NCI-H1092 (cell line): ENCODE measurements around the gene PGGT1B.
"Not testable (repeated sequence)": the region's sequence is repeated elsewhere in the genome, so short reads cannot be mapped to it uniquely, and the experiment has no call there.

Experiments used
- DNase-seq: peaks from one replicate; lab custom pipeline; 2025; lab: John Stamatoyannopoulos, UW

Gene PGGT1B

DNA sequence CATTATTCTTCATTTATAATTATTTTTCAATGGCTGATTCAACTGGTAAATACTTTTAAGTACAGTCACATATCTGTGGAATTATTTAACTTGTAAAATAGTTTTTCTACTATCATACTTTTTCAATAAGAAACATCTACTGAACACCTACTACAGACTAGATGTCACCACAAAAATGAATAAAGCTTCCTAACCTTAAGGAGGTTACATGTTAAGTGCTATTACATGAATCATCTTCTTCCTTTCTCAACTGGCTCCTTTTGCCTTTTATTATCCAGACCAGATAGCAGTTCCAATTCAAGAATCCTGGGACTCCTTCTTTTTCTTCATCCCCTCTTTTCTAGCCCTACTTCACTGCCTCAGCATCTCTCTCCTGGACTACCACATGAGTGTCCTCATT lies 4.7 kb downstream of the PGGT1B start:
- no peak for DNase-seq

DNA sequence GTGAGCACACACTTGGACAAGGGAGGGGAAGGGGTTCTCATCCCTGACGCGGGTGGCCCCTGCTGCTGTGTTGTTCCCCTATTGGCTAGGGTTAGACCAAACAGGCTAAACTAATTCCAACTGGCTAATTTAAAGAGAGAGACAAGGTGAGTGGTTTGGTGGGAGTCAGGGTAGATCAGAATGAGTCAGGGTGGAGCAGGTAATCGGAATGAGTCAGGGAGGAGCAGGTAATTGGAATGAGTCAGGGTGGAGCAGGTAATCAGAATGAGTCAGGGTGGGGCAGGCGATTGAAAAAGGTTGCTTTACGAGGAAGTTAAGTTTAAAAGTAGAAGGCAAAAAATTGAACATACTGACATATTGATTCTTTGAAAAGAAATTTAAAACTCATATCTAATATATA lies 13.3 kb downstream of the PGGT1B start:
- not testable (repeated sequence) for DNase-seq

DNA sequence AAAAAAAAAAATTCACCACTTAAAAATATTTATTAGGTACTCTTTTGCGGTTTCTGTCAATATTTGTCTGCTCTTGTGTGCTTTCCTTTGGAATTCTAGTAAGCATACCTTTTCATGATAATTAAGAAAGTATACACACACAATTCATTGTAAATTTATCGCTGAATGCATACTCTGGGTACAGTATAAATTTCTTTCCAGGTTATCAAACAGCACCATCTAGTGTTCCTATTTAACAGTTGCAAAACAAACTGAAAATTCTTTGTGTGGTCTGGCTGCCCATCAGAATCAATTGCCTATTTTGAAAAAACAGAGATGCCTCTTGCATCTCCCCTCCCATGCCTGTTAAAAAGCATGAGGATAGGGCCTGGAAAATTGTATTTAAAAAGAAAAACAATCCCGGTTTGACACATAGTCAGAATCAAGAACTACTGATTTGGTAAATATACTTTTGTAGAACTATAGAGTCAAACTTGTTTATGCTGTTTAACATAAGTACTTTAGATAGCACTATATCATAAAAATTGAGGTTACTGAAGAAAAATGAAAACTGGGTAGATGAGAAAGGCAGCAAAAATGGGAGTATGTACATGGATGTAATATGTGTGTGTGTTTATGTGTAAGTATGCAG lies 16.2 kb downstream of the PGGT1B start:
- DNase-seq: peak; percentile 0

DNA sequence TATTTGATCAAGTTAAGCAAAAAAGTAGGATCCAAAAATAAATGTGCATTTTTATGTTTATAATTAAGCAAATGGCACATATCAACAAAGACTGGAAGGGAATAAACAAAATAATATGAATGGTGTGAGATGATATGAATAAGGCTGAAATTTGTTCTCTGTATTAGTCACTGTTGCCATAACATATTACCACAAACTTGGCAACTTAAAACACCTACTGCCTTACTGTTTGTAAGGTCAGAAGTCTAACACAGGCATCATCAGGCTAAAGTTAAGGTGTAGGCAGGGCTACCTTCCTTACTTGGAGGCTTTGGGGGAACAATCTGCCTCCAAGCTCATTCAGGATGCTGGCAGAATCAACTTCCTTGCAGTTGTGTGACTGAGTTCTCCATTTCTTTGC lies 19.3 kb downstream of the PGGT1B start:
- no peak for DNase-seq

DNA sequence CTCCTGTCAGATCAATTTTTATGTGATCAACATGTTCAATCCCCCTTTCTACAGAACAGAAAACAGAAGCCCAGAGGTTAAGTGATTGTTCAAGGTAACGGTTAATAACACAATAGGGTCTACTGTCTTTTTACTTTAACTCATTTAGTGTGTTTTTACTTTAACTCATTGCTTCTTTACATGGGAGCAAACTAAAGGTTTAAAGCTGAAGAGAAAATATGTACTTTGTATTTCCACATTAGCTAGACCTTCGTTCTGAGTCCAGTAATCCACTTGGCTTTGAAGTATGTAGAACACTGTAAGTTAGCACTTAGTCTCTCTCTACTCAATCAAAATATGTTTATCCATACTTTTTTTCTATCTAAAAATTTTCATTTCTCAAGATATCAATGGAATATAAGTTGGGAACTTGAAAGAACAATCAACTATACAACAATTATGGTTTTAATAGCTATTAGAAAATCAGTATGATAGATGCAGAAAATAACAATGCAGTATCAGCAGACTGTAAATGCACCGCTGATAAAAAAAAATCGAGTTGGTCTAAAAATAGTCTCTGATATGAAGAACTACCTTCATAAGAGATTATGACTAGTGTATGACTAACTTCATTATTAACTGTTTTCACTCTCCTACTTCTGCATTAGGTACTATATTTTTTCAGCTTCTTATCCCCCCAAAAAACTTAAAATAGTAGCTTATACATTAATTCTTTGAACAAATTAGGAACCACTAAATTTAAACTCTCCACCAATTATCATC lies 20.6 kb downstream of the PGGT1B start:
- no peak for DNase-seq

DNA sequence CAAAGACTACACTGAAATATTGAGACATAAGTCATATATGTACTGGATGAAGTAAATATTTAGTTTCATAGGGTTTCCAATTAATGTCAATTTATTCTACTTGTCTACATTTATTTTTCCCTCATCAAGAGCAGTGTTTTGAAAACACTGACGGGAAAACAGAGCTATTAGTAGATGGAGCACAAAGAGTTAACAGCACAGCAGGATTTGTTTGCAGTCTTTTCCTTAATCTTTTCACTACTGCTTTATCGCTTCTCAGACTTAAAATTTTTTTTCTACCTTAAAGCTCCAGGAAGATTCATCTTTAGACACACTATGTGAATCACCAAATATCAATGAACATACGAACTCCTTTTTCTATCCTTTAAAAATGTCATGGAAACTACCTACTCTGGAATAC lies 25.6 kb downstream of the PGGT1B start:
- DNase-seq: no peak

DNA sequence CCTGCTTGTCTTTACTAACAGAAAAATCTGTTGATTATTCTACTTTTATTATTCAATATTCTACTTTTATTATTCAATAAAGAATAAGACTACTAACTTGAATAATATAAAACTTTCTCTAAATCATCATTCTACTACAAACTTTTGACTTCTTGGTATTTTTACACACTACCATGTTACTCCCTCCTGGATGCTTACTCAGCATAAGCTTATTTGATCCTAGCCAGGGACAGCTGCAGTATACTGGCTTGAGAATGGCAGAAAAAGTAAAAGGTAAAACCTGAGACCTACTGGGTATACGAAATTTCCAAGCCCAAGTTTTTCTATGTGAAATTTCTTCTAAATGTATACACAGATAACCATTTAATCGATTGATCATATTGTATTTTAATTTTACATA lies 26.1 kb downstream of the PGGT1B start:
- no peak for DNase-seq

DNA sequence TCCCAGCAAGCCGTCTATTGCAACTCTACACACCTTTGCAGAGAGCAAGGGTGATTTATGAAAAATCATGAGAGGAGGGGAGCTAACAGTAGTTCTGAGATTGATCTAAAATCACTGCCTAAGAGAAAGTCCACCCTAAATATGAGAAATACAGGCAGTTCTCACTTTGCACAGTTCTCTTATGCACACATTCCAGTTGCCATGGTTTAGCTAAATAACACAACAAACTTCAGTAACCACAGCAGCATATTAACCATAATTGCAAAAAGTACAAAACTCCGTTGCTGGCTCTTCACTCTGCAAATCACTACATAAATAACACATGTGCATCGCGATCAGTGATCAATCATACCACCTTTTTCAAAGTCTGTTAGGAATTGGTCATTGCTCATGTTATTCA lies 31.1 kb downstream of the PGGT1B start:
- no peak for DNase-seq

DNA sequence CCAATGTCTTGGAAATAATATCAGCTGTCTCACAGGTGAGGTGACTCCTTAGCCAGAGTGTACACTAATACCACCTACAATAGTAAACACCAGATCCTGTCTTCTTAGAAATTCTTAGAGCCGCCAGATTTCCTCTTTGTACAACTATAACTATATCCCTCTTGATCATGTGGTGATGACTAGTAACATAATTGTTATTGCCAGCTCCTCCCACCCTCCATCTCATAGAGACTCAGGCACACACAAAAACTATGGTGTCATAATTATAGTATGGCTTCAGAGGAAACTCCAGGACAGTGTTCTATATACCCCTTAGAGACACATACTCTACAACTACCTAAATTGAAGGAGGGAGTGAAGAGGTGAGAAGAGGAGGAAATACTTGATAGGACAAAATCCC lies 33.1 kb downstream of the PGGT1B start:
- DNase-seq: no peak

DNA sequence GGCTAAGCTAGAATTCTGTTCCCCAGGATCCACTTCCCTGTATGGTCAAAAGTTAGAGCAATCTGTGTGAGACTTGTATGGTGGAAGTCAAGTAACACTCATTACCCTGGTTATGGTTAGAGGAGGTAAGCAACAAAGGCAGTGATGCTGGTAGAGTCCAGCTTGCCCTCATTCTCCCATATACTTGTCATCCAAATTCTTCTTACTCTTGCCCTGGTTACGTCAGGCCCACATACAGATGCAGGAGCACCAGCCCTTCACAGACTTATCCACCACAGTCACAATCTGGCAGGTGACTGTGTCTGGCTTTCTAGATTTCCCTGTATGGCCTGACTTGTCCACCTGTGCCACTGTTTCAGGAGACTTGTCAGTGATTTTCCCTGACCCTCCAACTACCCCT lies 35.4 kb downstream of the PGGT1B start:
- DNase-seq: no peak

DNA sequence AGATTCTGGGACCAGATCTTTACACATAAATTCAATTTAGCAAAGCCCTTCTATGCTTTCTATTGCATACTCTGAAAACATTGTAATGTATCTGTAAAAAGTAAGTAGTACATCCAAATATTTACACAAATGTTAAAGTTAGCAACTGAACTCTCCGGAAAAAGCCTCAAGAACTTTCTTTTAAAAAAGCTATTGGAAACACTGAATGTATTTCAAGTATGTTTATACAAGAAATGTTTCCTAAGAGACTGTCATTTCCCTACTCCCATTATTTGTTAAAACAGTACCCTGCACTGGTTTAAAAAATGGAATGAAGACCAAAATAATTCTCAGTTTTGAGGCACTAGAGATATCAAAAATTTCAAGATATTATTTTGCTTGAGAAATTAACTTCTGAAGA lies 48.1 kb downstream of the PGGT1B start:
- no peak for DNase-seq

DNA sequence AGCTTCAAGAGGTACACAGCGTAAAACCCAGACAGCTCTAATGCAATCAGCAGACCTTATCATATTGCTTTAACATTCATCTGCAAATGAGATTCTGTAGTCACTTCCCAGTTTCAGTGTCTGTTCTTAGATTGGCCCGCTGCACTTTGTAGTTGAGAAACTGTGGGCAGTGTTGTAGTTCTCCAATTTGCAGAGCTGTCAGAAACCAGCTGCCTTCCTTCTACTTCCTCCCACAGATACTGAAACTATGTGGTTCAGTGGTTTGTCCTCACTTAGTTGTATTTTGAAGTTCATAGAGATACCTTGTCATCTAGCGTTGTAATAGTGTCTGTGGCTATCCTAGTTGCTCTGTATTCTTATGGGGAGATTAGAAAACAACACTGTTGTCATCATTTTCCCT lies 53.4 kb downstream of the PGGT1B start:
- no peak for DNase-seq

DNA sequence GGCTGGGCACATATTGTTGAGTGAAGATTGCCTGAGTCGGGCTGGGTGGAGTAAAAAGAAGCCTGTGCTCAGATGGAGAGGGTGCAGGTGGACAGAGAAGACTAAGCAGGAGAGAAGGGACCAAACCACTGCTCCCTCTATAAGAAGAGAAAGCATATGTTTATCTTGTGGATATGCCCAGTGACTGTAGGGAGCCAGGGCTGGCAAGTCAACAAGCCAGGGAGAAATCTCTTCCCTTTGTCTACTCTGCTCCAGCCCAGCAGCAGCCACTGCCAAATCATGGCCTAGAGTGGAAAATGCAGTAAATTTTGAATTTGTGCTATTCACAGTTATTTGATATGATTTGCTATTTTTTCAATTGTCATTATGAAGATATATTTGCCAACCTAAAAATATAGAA lies 59.7 kb downstream of the PGGT1B start:
- DNase-seq: no peak

DNA sequence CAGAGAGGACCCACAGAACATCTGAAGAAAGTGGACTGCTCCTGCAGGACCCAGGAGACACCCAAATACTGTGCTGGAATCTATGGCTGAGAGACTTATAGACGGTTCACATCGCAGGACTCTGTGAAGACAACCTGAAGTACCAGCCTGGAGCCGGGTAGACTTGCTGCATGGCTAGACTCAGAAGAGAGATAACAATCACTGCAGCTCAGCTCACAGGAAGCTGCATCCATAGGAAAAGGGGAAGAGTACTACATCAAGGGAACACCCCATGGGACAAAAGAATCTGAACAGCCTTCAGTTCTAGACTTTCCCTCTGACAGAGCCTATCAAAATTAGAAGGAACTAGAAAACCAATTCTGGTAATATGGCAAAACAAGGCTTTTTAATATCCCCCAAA lies 66.5 kb downstream of the PGGT1B start:
- DNase-seq: no peak

DNA sequence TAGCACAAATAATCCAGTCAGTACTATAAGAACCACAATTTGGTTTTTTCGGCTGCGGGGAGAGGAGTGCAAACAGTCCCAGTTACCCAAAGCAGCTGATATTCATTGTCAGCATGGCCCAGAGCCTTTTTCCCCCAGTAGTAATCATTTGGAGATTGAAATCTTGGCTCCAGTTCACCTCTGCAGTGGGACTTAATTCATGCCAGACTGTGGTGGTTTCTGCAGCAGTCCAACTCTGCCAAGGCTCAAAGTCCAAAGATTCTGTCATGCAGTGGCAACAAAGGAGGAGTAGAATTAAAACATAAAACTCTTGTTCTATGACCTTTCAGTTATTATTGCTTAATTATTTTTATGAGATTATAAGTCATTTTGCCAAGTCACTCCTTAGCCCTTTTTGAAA lies 68.0 kb downstream of the PGGT1B start:
- no peak for DNase-seq

DNA sequence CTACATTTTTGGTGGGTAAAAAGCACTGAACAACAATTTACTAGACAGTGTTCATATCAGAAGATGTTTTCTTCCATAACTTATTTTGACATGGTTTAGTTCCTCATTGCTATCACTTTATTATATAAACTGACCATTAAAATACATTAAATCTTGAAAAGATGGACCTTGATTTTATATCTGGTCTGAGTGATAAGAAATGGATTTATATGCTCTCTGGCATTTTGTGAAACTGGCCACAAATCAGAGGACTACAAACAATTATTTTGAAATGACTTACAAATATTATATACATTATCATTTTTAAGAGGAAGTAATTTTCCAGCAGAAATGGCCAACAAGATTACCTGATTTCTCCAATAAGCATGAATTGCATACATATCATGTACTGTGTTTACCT lies 69.4 kb downstream of the PGGT1B start:
- no peak for DNase-seq

DNA sequence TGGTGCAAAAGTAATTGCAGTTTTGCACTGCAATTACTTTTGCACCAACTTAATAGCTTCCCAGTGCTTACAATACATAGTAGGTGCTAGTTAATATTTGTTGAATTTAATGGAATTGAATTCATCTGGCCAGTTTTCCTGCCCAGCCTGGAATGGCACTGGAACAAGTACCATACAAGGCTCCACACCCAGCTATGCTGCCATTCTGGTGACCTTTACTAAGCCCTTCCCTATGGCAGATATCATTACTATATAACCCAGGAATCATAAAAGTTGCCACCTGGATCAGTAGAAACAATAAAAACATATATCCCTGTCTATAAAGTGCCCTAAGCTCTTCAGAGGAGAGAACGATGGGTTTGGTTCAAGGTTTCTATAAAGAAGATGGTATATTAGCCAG lies 70.6 kb downstream of the PGGT1B start:
- no peak for DNase-seq

DNA sequence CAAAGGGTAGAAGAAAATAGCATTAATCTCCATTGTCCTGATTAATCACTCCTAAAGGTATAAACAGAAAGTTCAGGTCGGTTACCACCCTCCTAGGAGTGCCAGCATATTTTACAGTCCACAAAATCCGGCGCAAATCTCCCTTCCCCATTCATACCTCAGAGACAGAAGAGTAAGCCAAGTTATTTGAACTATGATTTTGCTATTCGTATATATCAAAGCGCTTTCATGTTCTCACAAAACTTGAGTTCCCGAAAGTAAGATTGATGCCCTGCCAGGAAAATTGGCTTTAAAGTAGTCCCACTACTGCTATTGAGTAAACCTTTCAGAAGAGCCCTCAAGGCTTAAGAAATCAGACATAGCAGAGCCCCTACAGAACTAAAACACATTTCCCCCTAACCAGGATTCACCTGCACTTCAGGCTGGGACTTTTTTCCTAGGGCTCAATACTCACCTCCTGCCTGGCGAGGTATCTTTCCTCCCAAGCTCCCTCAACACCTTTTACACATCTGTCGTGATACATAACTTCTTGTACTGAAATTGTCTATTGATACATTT lies 71.1 kb downstream of the PGGT1B start:
- DNase-seq: no peak

DNA sequence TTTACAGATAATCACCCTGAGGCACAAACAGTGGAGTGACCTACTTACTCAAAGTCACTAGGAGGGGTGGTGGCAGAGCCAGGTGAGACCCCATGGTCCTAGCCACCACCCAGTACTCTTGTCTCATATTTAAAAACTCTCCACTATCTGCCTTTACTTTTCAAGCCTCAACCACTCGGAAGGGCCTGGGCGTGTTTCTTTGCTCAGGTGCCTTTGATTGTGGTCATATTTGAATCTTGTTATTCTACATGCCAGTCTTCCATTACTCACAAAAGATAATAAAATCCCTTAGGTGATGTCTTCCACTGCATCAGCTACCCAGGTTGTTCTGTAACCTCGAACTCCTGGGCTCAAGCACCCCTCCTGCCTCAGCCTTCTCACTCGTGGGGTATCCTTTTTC lies 72.3 kb downstream of the PGGT1B start:
- DNase-seq: no peak

DNA sequence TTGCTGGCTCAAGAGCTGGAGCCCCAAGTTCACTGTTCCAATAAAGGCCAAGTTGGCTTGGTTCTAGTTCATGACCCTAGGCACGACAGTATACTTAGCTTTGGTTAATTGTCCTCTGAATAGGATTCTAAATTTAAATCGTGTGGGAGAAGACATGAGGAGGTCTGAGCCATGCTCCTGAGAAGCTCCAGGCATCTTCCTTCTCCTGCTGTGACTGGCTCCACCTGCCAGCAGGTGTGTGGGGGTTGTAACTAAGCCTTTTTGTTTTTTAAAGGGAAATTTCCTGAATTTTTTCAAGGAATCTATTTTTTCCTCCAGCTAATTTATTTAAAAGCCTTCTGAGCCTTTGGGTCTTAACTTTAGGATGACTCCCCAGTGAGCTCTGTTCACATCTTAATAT lies 72.8 kb downstream of the PGGT1B start:
- DNase-seq: no peak

DNA sequence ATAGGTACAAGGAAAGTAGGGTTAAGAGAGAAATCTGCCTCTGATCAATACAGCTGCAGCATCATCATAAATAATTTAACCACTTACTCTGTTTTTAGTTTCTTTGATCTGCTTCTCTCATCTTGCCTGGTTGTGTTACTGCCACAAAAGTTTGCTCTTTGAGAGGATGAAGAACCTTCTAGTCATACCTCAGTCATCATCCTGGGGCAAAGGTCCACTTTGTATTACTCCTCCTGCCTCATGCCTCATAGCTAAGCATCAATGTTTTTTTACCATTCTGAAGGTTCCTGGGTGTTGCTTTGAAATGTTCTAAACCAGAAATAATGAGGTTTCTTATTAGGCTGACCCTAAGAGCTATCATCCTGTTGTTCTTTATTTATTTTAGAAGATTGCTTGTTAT lies 75.9 kb downstream of the PGGT1B start:
- no peak for DNase-seq

DNA sequence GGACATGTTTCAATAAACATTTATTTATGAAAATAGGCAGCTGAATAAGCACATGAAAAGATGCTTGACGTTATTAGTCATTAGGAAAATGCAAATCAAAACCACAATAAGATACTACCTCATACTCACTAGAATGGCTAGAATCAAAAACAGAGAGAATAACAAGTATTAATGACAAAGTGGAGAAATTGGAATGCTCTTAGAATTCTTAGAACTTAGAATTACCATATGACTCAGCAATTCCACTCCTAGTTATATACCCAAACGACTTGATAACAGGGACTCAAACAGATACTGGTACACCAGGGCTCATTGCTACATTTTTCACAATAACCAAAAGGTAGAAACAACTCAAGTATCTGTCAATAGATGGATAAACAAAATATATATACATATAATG lies 77.9 kb downstream of the PGGT1B start:
- DNase-seq: no peak

DNA sequence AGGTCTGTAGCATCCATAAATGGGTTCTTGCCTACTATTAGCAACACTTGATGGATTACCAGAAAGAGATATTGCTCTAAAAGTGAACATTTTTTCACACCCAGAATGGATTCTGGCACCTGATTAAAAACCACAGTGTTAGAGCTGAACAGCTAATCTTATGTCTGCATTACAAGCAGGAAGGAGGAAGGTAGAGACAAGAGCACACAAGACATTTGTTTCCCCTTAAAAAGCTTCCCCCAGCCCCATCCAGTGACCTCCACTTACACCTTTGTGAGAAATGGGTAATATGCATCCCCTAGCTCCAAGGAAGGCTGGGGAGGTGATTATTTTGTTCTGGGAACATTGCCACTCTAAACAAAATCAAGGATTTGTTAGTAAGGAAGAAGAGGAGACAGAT lies 80.9 kb downstream of the PGGT1B start:
- no peak for DNase-seq
